ENCODE results near the gene CPNE8.

DNA sequence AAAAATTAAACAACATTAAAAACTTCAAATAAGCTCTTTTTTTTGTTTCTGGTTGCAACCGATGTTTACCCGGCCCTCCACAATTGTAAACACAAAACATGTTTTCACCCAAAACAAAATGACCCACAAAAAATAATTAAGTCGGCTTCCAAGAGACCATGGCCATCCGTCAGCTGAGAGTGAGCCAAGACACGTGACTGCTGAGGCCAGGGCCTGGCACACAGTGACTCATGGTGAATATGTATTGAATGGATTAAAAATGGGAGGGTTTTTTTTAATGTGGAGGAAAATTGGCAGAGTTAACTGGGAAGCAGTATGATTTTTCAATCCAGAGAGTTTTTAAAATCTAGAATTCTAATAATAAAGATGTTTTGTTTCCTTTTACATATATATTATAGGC lies 13.8 kb upstream of the CPNE8 start:
- TF ChIP-seq, protein P1, sequence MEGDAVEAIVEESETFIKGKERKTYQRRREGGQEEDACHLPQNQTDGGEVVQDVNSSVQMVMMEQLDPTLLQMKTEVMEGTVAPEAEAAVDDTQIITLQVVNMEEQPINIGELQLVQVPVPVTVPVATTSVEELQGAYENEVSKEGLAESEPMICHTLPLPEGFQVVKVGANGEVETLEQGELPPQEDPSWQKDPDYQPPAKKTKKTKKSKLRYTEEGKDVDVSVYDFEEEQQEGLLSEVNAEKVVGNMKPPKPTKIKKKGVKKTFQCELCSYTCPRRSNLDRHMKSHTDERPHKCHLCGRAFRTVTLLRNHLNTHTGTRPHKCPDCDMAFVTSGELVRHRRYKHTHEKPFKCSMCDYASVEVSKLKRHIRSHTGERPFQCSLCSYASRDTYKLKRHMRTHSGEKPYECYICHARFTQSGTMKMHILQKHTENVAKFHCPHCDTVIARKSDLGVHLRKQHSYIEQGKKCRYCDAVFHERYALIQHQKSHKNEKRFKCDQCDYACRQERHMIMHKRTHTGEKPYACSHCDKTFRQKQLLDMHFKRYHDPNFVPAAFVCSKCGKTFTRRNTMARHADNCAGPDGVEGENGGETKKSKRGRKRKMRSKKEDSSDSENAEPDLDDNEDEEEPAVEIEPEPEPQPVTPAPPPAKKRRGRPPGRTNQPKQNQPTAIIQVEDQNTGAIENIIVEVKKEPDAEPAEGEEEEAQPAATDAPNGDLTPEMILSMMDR (IDR thresholded peaks at IDR 0.05): no peak
- no peak for TF ChIP-seq POLR2A (IDR thresholded peaks at IDR 0.05)
